Mesenchymal stem cell (in vitro differentiated cells and primary cell): ENCODE results near the gene ZNF366.

Source experiments
- DNase-seq: peaks from one replicate; pipeline ENCODE4 v3.0.0-alpha.2; 2013
- H2AFZ ChIP-seq: one replicate; pipeline ENCODE4 v1.6.1; 2013; ENCODE audit warnings: low read depth, mild to moderate bottlenecking, control low read depth, inconsistent platforms, low read length, moderate library complexity
- H2AK5ac ChIP-seq: 2 replicates; pipeline ENCODE4 v1.6.1; 2013; ENCODE audit warnings: low read length, moderate library complexity, mild to moderate bottlenecking, inconsistent platforms; ENCODE audit not compliant: severe bottlenecking
- H2BK120ac ChIP-seq: one replicate; pipeline ENCODE4 v1.6.1; 2013; ENCODE audit warnings: low read depth, mild to moderate bottlenecking, inconsistent platforms, low read length, moderate library complexity
- H2BK12ac ChIP-seq, 2 experiments: one replicate each; pipeline ENCODE4 v1.6.1; 2013; ENCODE audit warnings: inconsistent platforms in 2 of 2, low read length in 2 of 2, mild to moderate bottlenecking in 2 of 2, moderate library complexity in 2 of 2, control low read depth in 1 of 2
- H2BK15ac ChIP-seq: one replicate; pipeline ENCODE4 v1.6.1; 2013; ENCODE audit warnings: mild to moderate bottlenecking, low read depth, inconsistent platforms; ENCODE audit not compliant: poor library complexity, severe bottlenecking
- H2BK5ac ChIP-seq: 2 replicates; pipeline ENCODE4 v1.6.1; 2013; ENCODE audit warnings: low read depth, mild to moderate bottlenecking, low read length, control low read depth, inconsistent platforms; ENCODE audit not compliant: poor library complexity, severe bottlenecking
- H3K14ac ChIP-seq, 2 experiments: one replicate each; pipeline ENCODE4 v1.6.1; 2013; ENCODE audit warnings: inconsistent platforms in 2 of 2, low read length in 2 of 2, control low read depth in 1 of 2, mild to moderate bottlenecking in 1 of 2, moderate library complexity in 1 of 2
- H3K18ac ChIP-seq, 2 experiments: one replicate each; pipeline ENCODE4 v1.6.1; 2013; ENCODE audit warnings: inconsistent platforms in 2 of 2, low read length in 2 of 2, control low read depth in 1 of 2, low read depth in 1 of 2, mild to moderate bottlenecking in 1 of 2
- H3K23ac ChIP-seq, 2 experiments: one replicate each; pipeline ENCODE4 v1.6.1; 2013; ENCODE audit warnings: inconsistent platforms in 2 of 2, low read length in 2 of 2, mild to moderate bottlenecking in 2 of 2, moderate library complexity in 2 of 2, control low read depth in 1 of 2
- H3K27ac ChIP-seq: 2 replicates; pipeline ENCODE4 v1.5.1; 2013; ENCODE audit warnings: mild to moderate bottlenecking, moderate library complexity, low read length, control low read depth, inconsistent platforms; ENCODE audit not compliant: poor library complexity, severe bottlenecking
- H3K27me3 ChIP-seq, 2 experiments: 2 replicates each; pipeline versions ENCODE4 v1.6.1 to v1.7.0; 2013; ENCODE audit warnings: low read length in 2 of 2, mild to moderate bottlenecking in 2 of 2, moderate library complexity in 2 of 2, control low read depth in 1 of 2, inconsistent platforms in 1 of 2; ENCODE audit not compliant: control insufficient read depth in 1 of 2, insufficient read depth in 1 of 2
- H3K36me3 ChIP-seq, 2 experiments: 2 replicates each; pipeline versions ENCODE4 v1.6.1 to v1.7.0; 2013; ENCODE audit warnings: low read length in 2 of 2, control low read depth in 1 of 2, inconsistent platforms in 1 of 2, low read depth in 1 of 2, mild to moderate bottlenecking in 1 of 2; ENCODE audit not compliant: insufficient read depth in 2 of 2, control insufficient read depth in 1 of 2
- H3K4ac ChIP-seq, 2 experiments: one replicate each; pipeline ENCODE4 v1.6.1; 2013; ENCODE audit warnings: inconsistent platforms in 2 of 2, low read length in 2 of 2, mild to moderate bottlenecking in 2 of 2, moderate library complexity in 2 of 2, control low read depth in 1 of 2, low read depth in 1 of 2
- H3K4me1 ChIP-seq: 2 replicates; pipeline ENCODE4 v1.6.1; 2013; ENCODE audit warnings: low read depth, low read length, control low read depth; ENCODE audit not compliant: control insufficient read depth, insufficient read depth
- H3K4me2 ChIP-seq: 2 replicates; pipeline ENCODE4 v1.6.1; 2013; ENCODE audit warnings: low read length, mild to moderate bottlenecking, inconsistent platforms; ENCODE audit not compliant: poor library complexity, severe bottlenecking
- H3K4me3 ChIP-seq, 2 experiments: 2 replicates each; pipeline versions ENCODE4 v1.5.1 to v1.7.0; 2013; ENCODE audit warnings: low read length in 2 of 2, mild to moderate bottlenecking in 2 of 2, control low read depth in 1 of 2, low read depth in 1 of 2; ENCODE audit not compliant: insufficient read depth in 1 of 2
- H3K79me1 ChIP-seq: replicated peaks from 2 replicates; pipeline ENCODE4 v1.6.1; 2013; ENCODE audit warnings: mild to moderate bottlenecking, control low read depth, low read length, inconsistent platforms; ENCODE audit not compliant: poor library complexity, severe bottlenecking
- H3K9ac ChIP-seq: 2 replicates; pipeline ENCODE4 v1.7.0; 2013; ENCODE audit warnings: mild to moderate bottlenecking, low read length, moderate library complexity
- H3K9me3 ChIP-seq: 2 replicates; pipeline ENCODE4 v1.7.0; 2013; ENCODE audit warnings: mild to moderate bottlenecking, low read length; ENCODE audit not compliant: control insufficient read depth
- H4K8ac ChIP-seq: one replicate; pipeline ENCODE4 v1.6.1; 2013; ENCODE audit warnings: inconsistent platforms, mild to moderate bottlenecking, low read length, moderate library complexity
- H4K91ac ChIP-seq: one replicate; pipeline ENCODE4 v1.6.1; 2013; ENCODE audit warnings: mild to moderate bottlenecking, low read length, inconsistent platforms
- WGBS: methylation state at CpG from one replicate; pipeline ENCODE4 v1.1.7; 2013; ENCODE audit warnings: mixed read lengths; 5-methylcytosine and 5-hydroxymethylcytosine counted together

The ZNF366 gene

DNA sequence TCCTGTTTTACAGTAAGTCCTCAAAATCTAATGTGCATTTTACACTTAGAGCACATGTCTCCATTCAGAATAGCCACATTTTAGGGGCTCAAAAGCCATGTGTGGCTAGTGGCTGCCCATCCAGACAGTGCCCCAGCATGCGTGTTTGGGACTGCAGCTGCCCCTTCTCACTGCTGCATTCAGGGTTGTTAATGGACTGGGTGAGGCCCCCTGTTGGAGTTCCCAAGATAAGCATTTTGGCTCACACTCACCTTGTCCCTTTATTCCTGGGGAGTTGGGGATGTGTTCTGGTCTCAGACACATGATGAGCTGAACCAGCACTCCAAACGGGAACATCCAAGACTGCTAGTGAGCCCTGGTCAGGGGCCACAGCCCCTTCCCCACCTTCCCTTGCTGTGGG lies 22.2 kb upstream of the ZNF366 start:
- Histone ChIP-seq H3K23ac (no peak overlapping the region), H3K27me3 (no peaks in the 10 kb centered on the region), H3K14ac (no peak overlapping the region), H2BK5ac (no peak overlapping the region), H3K79me1 (no peaks in the 10 kb centered on the region), H4K91ac (no peak overlapping the region), H3K9ac (no peak overlapping the region), H3K4me1 (no peaks in the 10 kb centered on the region), H3K18ac (peak overlapping the region in 1 of 2 experiments; percentile 62), H3K4me3 (no peak overlapping the region), H2BK15ac (no peak overlapping the region), H2BK12ac (peak overlapping the region in 1 of 2 experiments; percentile 29), H2AK5ac (no peak overlapping the region), H3K27ac (no peak overlapping the region), H3K4me2 (no peak overlapping the region), H3K36me3 (no peaks in the 10 kb centered on the region), H2AFZ (no peak overlapping the region), H3K9me3 (no peaks in the 10 kb centered on the region), H3K4ac (no peak overlapping the region), H4K8ac (no peak overlapping the region), H2BK120ac (no peak overlapping the region)
- 79% methylated on average over 2 of the region's 2 CpGs for WGBS
- DNase-seq: no peak

- no peaks in the 10 kb centered on the region for H3K79me1 ChIP-seq
- no peak overlapping the region for H3K18ac ChIP-seq
- H3K23ac ChIP-seq: no peak overlapping the region
- peaks cover 5% of the 10 kb centered on the region for H3K9me3 ChIP-seq
- no peak overlapping the region for H3K4me2 ChIP-seq
- no peaks in the 10 kb centered on the region for H3K36me3 ChIP-seq
- no peak overlapping the region for H2BK120ac ChIP-seq
- no peaks in the 10 kb centered on the region for H3K27me3 ChIP-seq
- H3K14ac ChIP-seq: no peak overlapping the region
- H2BK15ac ChIP-seq: no peak overlapping the region
- H3K9ac ChIP-seq: peak overlapping the region; percentile 15
- H4K91ac ChIP-seq: no peak overlapping the region
- H3K4ac ChIP-seq: no peak overlapping the region
- H3K4me1 ChIP-seq: no peaks in the 10 kb centered on the region
- H4K8ac ChIP-seq: no peak overlapping the region
- DNase-seq: peak; percentile 97
- H3K4me3 ChIP-seq: no peak overlapping the region
- H2AFZ ChIP-seq: no peak overlapping the region
- no peak overlapping the region for H3K27ac ChIP-seq
- no peak overlapping the region for H2BK12ac ChIP-seq
- H2AK5ac ChIP-seq: no peak overlapping the region
- no peak overlapping the region for H2BK5ac ChIP-seq
These were observed 18.6 kb upstream of the ZNF366 start for GRCh38 chr5:72525816-72526215.

DNA sequence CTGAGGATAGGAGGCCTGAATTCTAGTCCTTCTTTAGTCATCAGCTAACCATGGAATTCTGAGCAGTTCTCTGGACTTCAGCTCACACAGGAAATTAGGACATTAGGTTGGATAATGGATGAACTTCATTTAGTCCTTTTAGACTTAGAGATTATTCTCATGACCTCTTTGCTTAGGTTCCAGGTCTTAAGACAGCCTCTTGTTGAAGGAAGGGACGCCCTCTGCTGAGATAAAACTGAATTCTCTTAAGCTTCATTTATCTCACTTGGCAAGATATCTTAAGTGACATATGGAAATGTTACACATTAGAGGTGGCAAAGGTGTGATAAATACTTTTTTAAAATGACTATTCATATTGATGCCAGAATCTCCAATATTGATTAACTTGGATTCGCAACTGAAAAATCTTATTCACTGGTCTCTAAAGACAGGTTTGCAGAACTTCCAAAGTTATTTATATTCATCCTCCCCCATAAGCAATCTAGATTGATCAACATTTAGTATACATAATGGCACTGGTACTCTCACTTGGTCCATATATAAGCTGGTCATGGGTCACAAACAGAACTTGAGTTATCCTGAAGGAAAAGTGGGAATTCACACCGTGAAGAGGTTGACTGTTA lies 16.9 kb upstream of the ZNF366 start:
- no peak overlapping the region for H3K23ac ChIP-seq
- H3K27ac ChIP-seq: no peak overlapping the region
- H2AK5ac ChIP-seq: no peak overlapping the region

GRCh38 chr5:72522607-72523006 lies 15.4 kb upstream of the ZNF366 start:
- no peak overlapping the region for H3K14ac ChIP-seq
- no peak overlapping the region for H3K9ac ChIP-seq
- no peak overlapping the region for H4K91ac ChIP-seq
- no peak overlapping the region for H2BK12ac ChIP-seq
- no peak overlapping the region for H3K27ac ChIP-seq
- H3K4me2 ChIP-seq: no peak overlapping the region
- H2AFZ ChIP-seq: no peak overlapping the region
- no peaks in the 10 kb centered on the region for H3K27me3 ChIP-seq
- H3K18ac ChIP-seq: no peak overlapping the region
- no peaks in the 10 kb centered on the region for H3K4me1 ChIP-seq
- H3K79me1 ChIP-seq: no peaks in the 10 kb centered on the region
- H2AK5ac ChIP-seq: no peak overlapping the region
- no CpG with 5 or more reads among the region's 1 CpG for WGBS
- H3K23ac ChIP-seq: no peak overlapping the region
- H3K4me3 ChIP-seq: no peak overlapping the region
- no peak overlapping the region for H2BK5ac ChIP-seq
- no peak for DNase-seq
- no peak overlapping the region for H4K8ac ChIP-seq
- H3K9me3 ChIP-seq: peaks cover 23% of the 10 kb centered on the region
- H2BK120ac ChIP-seq: no peak overlapping the region
- no peak overlapping the region for H2BK15ac ChIP-seq
- H3K36me3 ChIP-seq: no peaks in the 10 kb centered on the region
- no peak overlapping the region for H3K4ac ChIP-seq

More for the DNA sequence above, 16.9 kb upstream of the ZNF366 start:
- Histone ChIP-seq H3K14ac (no peak overlapping the region), H3K27me3 (no peaks in the 10 kb centered on the region), H2BK5ac (no peak overlapping the region), H4K91ac (no peak overlapping the region), H4K8ac (no peak overlapping the region), H3K4me2 (no peak overlapping the region), H3K18ac (no peak overlapping the region), H2BK12ac (no peak overlapping the region), H3K9me3 (peaks cover 14% of the 10 kb centered on the region), H3K4me1 (no peaks in the 10 kb centered on the region), H3K4me3 (no peak overlapping the region), H2AFZ (no peak overlapping the region), H2BK120ac (no peak overlapping the region), H2BK15ac (no peak overlapping the region), H3K9ac (peak overlapping the region; percentile 61), H3K79me1 (no peaks in the 10 kb centered on the region), H3K36me3 (no peaks in the 10 kb centered on the region), H3K4ac (no peak overlapping the region)
- 85% methylated on average over 2 of the region's 3 CpGs for WGBS
- peak; percentile 82 for DNase-seq
